Measurements from ENCODE around the gene FBXO47.

FBXO47 gene

DNA sequence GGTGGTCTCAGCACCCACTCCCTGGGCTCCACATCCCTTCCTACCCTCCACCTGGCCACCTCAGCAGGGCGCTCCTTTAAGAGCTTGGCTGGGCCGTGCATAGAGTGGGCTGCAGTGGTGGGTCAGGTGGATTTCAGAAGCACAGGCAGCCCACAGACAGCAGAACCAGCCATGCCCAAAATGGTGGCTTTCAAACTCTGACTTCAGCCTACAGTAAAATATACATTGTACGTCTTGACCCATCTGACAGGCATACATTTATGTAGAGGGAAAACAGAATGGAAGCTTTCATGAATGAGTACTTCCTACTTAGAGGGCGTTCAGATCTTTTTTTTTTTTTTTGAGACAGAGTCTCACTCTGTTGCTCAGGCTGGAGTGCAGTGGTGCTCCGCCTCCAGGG, 67.8 kb downstream of the FBXO47 start:
- no peak for DNase-seq

DNA sequence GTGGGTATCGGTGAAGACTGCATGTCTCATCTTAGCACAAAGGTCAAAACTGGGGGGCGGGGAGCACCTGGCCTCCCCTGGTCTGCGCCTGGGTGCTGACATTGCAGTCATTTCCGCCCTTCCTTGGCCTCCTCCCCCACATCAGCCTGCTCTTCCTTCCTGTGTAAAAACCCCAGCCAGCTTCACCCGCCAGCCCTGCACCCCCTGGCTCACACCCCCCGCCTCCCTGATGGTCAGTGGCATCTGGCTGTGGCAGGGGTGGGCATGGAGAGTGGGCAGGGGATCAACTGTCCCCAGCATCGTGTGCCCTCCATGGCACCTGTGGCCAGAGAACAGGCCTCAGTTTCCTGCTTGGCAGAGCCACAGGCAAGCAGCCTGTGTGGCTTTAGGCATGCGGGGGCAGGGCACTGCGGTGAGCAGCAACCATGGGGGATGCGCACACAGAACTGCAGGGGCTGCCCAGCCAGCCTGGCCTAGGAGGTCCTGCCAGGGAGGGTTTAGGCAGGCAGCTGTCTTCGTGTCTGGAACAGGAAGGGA, 68.3 kb downstream of the FBXO47 start:
- DNase-seq, result peak; percentile 87

DNA sequence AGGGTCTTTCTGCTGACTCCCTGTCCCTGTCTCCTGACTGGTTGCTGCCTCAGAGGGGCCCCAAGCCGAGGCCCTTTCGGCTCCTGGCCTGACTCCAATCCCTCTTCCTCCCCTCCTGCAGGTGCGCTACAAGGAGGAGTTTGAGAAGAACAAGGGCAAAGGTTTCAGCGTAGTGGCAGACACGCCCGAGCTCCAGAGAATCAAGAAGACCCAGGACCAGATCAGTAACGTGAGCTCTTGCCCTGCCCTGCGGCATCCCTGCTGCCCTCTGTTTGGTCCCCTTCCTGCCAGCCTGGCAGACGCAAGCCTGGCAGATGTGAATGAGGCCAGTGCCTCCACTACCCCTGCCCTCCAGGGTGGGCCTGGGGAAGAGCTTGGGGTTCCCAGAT, 68.9 kb downstream of the FBXO47 start:
- no peak for DNase-seq

DNA sequence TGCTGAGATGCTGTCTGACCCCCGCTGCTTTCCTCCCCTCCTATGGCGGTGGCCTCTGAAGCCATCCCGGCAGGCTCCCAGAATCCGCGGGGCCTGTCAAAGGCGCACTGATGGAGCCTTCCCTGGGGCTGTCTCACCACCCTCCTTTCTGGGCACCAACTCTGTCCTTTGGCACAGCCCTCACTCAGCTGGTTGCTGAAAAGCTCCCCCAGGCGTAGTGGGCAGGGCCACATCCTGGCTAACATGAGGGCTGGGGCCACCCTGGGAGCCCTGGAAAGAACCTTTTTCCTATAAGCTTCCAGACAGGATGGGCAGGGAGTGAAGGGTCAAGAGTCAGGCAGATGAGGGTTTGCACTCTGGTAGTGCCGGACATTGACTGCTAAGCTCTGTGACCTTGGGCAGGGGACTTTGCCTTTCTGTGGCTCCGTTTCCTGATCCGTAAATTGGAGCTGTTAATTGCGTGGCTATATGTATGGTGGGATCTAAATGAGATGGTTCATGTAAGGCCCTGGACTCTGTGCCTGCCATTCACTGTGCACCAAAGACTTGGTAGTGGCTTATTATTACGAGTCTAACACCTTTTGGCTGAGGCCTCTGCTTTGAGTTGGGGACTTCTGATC, 69.4 kb downstream of the FBXO47 start:
- no peak for DNase-seq

DNA sequence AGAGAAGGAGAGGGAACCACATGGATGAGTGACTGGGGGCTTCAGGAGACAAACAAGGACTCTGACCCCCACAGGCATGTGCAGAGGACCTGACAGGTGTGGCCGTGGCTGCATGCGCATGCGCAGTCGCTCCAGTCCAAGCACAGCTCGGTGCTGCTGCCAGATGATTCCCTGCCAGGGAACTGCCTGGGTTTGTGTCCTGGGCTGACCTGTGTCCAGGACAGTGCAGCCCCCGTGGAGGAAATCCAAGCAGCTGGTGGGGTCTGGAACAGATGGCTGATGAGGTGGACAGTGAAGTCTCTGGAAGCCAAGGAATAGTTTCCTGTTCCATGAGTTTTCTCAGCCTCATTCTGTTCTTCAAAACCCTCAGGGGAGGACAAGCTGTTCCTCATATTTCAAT, 70.0 kb downstream of the FBXO47 start:
- no peak for DNase-seq

DNA sequence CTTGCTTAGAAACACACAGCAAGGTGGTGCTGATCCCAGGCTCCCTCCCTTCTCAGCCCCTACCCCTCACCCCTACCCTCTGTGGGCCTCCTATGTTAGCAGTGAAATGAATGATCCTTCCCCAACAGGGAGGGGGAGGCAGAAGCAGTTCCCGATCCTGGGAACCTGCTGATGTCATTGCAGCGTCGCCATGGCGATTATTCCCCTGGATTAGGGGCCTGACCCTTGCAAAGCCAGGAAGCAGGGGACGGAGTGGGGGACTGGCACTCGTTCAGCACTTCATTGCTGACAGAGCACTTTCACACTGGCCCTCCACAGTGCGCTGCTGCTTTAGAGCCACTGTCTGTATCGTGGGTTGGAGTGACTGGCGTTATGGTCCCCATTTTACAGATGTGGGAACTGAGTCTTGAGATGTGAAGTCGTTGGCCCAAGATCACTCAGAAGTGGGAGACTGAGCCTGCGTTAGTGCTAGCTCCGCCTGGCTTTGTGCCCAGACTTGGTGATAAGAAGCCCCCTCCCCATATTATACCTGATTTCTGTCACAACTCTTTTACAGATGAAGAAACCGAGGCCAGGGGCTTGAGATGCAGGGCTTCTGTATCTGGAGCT, 70.8 kb downstream of the FBXO47 start:
- DNase-seq, result no peak

DNA sequence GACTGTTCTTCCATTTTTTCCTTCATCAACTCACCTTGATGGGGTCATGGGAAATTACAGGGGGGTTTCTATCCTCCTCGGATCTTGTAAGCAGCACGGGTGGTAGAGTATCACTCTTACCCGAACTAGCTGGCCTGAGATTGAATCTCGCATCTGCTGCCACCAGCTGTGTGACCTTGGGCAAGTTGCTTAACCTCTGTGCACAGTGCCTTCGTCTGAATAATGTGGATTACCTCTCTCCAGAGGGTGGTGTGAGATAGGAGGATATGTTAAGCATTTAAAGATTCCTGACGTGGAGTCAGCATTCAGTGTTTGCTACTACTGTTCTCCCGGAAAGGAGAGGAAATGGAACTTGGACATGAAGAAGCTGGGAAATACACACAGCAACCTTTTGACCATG, 72.9 kb downstream of the FBXO47 start:
- no peak for DNase-seq

GRCh38 chr17:38893607-38894006, 73.6 kb downstream of the FBXO47 start:
- peak; percentile 35 for DNase-seq

GRCh38 chr17:38893113-38893512, 74.1 kb downstream of the FBXO47 start:
- no peak for DNase-seq

DNA sequence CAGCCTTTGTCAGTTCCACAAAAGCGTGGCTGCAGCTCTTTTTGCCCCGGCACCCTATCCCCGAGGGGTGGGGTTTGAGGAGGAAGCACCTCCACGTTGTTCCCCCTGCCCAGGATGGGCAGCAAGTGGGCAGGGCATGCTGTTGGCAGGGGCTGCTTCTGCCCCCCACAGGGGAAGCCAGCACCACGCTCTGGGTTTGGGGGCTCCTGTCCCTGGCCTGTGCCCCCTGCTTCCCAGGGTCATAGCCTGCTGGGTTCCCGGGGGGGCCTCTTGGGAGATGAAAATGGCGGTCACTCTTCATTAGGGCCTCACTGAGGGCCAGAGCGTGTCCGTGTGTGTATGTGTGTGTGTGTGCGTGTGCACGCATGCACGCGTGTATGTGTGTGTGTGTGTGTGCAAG, 74.6 kb downstream of the FBXO47 start:
- no peak for DNase-seq

DNA sequence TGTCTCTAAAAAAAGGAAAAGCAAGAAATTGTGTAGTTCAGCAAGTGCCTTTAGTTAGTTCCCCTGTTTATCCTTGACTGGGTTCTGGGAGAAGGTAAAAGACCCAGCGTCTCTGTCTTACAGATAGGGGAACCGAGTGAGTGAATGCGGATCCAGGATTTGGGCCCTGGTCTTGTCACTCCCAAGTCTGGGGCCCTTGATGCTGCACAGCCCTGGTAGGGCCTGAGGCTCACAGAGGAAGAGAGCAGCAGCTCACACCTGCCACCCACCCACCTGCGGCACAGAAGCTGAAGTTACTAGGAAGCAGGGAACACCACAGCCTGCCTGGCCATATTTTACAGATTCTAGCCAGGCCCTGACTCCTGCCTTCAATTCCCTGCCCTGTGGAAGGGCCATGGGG, 75.1 kb downstream of the FBXO47 start:
- DNase-seq, result no peak

DNA sequence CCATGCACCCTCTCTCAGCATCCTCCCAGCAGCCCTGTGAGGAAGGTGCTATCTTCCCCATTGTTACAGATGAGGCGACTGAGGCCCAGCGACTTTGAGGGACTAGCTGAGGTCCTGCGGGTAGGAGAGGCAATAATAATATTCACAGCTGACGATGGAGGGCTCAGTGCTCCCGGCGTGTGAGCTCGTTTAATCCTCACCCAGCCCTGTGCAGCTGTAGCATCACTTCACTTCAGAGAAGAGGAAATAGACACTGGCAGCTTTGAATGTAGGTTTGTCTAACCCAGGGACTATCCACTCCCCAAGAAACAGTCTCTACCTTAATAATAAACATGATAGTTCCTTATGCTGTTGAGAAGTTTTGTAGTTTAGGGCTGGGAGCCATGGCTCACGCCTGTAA, 75.8 kb downstream of the FBXO47 start:
- no peak for DNase-seq

GRCh38 chr17:38890410-38890746, 76.8 kb downstream of the FBXO47 start:
- DNase-seq, result no peak

DNA sequence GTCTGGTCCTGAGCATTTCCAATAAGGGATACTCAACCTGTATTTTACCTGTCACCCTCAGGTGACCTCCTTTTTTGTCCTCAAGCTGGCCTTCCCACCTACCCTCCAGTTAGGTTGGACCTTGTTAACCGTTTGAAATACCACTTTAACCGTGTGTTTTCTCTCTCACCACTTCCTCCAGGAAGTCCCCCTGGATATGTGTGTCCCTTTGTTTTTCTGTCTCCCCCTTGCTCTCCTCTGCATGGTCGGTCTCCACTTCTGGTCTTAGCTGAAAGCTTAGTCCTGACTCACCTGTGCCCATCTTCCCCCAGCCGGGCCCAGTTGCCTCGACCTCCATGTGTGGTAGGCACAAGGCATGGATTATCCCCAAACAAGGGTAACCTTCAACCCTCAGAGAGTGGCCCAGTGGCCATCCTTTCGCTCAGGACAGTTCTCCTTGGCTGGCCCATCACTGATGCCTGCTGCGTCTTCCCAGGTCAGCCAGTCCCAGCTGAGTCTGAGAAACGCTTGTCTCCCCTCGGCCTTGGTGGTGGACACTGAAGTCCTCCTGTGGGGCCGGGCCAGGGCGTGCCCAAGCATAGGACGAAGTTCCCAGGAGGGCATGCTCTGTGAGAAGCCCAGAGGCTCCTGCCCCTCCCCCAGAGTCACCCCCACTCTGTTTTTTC, 77.3 kb downstream of the FBXO47 start:
- DNase-seq, result no peak

- no peak for DNase-seq
Observed at GRCh38 chr17:38888842-38889241, 78.4 kb downstream of the FBXO47 start.

GRCh38 chr17:38886643-38887010, 80.6 kb downstream of the FBXO47 start:
- DNase-seq, result no peak
